BJ (cell line): ENCODE data around the gene SLC38A10. TPM values are rescaled to one million over a fixed set of nuclear protein-coding genes. Genes with fewer than 3 reads are reported as not detected.

Experiments
- CTCF ChIA-PET: fragments of 350-600 bp; formaldehyde crosslinking; extraction: SDS; loops from one replicate; lab custom pipeline; 2021; ENCODE audit warnings: antibody characterized with exemption, inconsistent platforms; lab: Yijun Ruan, JAX
- POLR2A ChIA-PET: fragments of 300-600 bp; sonication (Branson Sonifier 250); formaldehyde crosslinking; extraction: SDS; loops from one replicate; lab custom pipeline; 2021; ENCODE audit warnings: antibody characterized with exemption; lab: Charles Lee
- DNase-seq: peaks from one replicate; pipeline ENCODE4 v3.0.0-alpha.2; 2011; ENCODE audit warnings: low read depth
- H3K27me3 ChIP-seq: 2 replicates; pipeline ENCODE4 v1.6.0; 2011; ENCODE audit warnings: low read length; ENCODE audit not compliant: control insufficient read depth, insufficient read depth
- H3K36me3 ChIP-seq: 2 replicates; pipeline ENCODE4 v1.5.1; 2011; ENCODE audit warnings: low read length; ENCODE audit not compliant: control insufficient read depth, insufficient read depth
- H3K4me3 ChIP-seq: 2 replicates; pipeline ENCODE4 v1.5.1; 2011; ENCODE audit warnings: low read depth, mild to moderate bottlenecking, control low read depth, low read length
- polyA plus RNA-seq: library from polyadenylated mRNA; depleted of rRNA; stranded (reverse); fragments of >200 nt; gene quantifications from 2 replicates; pipeline ENCODE4 v1.2.3, GENCODE V29; 2011
- TF ChIP-seq, protein P1 (sequence below): IDR thresholded peaks from 2 replicates; pipeline ENCODE4 v1.5.1; 2011; ENCODE audit warnings: low read depth, mild to moderate bottlenecking, control low read depth, inconsistent platforms, low read length, moderate library complexity; ENCODE audit not compliant: insufficient read depth

SLC38A10 gene
- polyA plus RNA-seq, 1 experiment, result 55.4 TPM

DNA sequence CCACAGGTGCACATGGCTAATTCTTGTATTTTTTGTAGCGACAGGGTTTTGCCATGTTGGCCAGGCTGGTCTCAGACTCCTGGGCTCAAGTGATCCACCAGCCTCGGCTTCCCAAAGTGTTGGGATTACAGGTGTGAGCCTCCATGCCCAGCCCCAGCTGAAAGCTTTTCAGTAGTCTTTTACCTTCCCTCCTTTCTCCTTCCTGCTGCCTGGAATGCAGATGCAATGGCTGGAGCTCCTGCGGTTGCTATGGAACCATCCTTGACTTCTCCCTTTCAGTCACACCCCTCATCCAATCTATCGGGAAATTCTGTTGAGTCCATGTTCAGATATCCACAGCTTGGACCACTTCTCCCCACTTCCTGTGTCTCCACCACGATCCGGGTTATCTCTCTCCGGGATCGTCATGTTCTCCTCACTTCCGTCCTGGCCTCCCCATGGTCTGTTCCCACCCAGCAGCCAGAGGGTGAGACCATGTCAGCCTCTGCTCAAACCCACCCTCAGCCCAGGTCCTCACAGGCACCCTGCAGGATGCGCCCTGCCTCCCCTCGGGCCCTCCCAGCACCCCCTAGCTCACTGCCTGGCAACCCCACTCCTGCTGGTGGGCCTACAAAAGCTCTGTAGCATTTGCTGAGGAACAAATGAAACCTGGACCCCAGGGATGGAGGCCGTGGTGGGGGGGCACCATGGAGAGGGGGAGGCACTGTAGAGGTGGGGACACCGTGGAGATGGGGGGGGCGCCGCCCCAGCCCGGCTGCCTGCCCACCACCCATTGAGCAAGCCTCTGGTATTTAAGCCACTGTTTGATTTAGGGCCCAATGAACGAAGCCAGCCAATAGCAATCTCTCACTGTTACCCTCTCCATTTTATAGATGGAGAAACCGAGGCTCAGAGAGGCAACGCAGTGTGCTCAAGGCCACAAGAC, 12.8 kb upstream of the SLC38A10 start:
- ChIA-PET CTCF (interaction anchor here (0.9 to 3.0 kb wide), 6 partner anchors 12 to 177 kb away, joined by 3 to 15 read pairs (median 4); partner anchors contain the start of gene SLC38A10), POLR2A (no interaction called here)
- Histone ChIP-seq H3K4me3 (no peak overlapping the region), H3K27me3 (no peaks in the 10 kb centered on the region), H3K36me3 (no peaks in the 10 kb centered on the region)
- TF ChIP-seq, protein P1, sequence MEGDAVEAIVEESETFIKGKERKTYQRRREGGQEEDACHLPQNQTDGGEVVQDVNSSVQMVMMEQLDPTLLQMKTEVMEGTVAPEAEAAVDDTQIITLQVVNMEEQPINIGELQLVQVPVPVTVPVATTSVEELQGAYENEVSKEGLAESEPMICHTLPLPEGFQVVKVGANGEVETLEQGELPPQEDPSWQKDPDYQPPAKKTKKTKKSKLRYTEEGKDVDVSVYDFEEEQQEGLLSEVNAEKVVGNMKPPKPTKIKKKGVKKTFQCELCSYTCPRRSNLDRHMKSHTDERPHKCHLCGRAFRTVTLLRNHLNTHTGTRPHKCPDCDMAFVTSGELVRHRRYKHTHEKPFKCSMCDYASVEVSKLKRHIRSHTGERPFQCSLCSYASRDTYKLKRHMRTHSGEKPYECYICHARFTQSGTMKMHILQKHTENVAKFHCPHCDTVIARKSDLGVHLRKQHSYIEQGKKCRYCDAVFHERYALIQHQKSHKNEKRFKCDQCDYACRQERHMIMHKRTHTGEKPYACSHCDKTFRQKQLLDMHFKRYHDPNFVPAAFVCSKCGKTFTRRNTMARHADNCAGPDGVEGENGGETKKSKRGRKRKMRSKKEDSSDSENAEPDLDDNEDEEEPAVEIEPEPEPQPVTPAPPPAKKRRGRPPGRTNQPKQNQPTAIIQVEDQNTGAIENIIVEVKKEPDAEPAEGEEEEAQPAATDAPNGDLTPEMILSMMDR, result no peak
- no peak for DNase-seq

DNA sequence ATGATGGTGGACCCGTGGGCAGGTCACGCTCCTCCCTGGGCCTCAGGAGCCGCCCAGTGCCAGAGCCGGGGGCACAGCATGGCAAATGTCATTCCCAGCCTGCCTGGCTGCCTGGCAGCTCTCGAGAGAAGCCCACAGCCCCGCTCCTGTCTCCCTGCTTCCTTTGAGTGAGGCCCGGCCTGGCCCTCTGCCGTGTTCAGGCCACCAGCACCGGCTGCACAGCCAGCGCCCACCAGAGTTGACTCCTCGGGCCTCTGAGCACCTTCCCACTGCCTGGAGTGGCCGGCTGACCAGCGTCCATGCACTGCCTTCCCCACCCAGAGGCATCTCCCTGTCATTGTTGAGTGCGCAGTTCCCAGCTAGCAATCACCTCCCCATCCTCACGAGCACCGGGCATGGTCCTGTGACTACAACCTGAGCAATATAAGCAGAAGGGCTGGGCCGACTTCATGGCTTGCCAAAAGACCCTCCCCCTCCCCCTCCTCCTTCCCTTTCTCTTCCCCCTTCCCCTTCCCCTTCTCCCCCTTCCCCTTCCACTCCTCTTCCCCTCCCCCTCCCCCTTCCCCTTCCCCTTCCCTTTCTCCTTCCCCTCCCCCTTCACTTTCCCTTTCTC, 11.9 kb upstream of the SLC38A10 start:
- CTCF ChIA-PET, result interaction anchor here (0.9 to 2.5 kb wide), 2 partner anchors 11 to 178 kb away, joined by 5 to 8 read pairs; partner anchors contain the start of gene SLC38A10
- DNase-seq, result no peak
- no peak overlapping the region for H3K4me3 ChIP-seq
- TF ChIP-seq, protein P1, result no peak
- no peaks in the 10 kb centered on the region for H3K27me3 ChIP-seq
- POLR2A ChIA-PET, result no interaction called here
- no peaks in the 10 kb centered on the region for H3K36me3 ChIP-seq

DNA sequence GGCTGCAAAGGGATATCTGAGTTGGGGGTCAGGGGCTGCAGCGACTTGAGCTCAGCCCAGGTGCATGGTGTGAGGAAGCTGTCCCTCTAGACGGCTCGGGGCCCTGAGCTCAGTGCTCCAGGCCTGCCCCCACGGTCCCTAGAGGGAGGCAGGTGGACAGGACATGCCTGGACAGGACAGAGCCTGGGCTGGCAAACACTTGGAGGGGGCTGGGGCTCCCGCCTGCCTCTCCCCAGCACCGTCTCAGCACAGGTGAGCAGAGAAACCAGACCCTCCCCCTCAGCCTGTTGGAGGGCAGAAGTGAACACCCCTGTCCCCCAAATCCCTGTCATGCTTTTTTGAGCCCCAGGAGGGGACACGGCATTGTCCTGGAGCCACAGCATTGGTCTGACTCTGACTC, 11.4 kb upstream of the SLC38A10 start:
- Histone ChIP-seq H3K27me3 (no peaks in the 10 kb centered on the region), H3K36me3 (no peaks in the 10 kb centered on the region), H3K4me3 (no peak overlapping the region)
- no peak for DNase-seq
- TF ChIP-seq, protein P1, result no peak
- CTCF ChIA-PET, result interaction anchor here (2.5 kb wide), 1 partner anchor 11 kb away, joined by 8 read pairs; the partner anchor contains the start of gene SLC38A10
- POLR2A ChIA-PET, result no interaction called here

DNA sequence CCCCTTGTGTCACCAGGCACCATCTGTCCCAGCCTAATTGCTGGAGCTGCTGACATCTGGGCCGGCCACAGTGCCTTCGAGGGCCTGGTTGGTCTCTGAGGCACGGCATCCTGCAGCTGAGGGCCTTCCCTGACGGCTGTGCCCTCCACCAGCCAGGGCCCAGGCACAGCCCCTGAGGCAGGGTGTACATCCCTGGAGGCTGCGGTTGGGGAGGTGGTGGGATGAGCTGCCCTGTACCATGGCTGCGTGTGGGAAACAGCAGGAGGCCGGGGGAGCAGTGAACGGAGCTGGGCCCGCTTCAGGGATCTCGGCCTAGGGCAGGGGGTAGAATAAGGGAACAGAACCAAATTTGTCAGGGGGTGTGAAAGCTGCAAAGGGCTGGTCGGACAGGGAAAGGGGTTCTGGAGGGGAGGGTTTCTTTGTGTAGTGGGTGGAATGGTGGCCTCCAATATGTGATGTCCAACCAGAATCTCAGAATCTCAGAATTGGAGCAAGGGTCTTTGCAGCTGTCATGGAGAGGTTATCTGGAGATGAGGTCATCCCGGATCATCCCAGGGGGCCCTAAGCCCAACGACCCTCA, 10.0 kb upstream of the SLC38A10 start:
- ChIA-PET CTCF (interaction anchor here (1.1 to 2.5 kb wide), 2 partner anchors 9 to 80 kb away, joined by 3 to 8 read pairs; partner anchors contain the start of gene SLC38A10), POLR2A (no interaction called here)
- no peak for DNase-seq
- H3K36me3 ChIP-seq, result no peaks in the 10 kb centered on the region
- TF ChIP-seq, protein P1, result no peak
- no peak overlapping the region for H3K4me3 ChIP-seq
- no peaks in the 10 kb centered on the region for H3K27me3 ChIP-seq
